WTC11 (cell line): ENCODE measurements around the gene ZBTB43. TPM values are rescaled to one million over a fixed set of nuclear protein-coding genes. Genes with fewer than 3 reads are reported as not detected.

Experiments used
- ATAC-seq: fragments of 200-7000 bp; cut with Tn5 transposase; 2 replicates; pipeline ENCODE4 v1.10.0; 2021; ENCODE audit warnings: mild to moderate bottlenecking, moderate library complexity
- CTCF ChIA-PET: fragments of 300-600 bp; sonication (Branson Sonifier 250); formaldehyde crosslinking; loops from one replicate; lab custom pipeline; 2021; ENCODE audit warnings: antibody characterized with exemption; lab: Charles Lee
- POLR2A ChIA-PET: fragments of 350-600 bp; sonication (Branson Sonifier 250); formaldehyde crosslinking; loops from one replicate; lab custom pipeline; 2021; ENCODE audit warnings: antibody characterized with exemption; lab: Charles Lee
- DNase-seq: peaks from one replicate; pipeline ENCODE4 v3.0.0; 2021; ENCODE audit warnings: low spot score
- H3K27ac Mint-ChIP-seq: 2 replicates; pipeline ENCODE4 v1.8.0; 2021; ENCODE audit warnings: mixed read lengths
- H3K27me3 Mint-ChIP-seq: 2 replicates; pipeline ENCODE4 v1.8.0; 2021; ENCODE audit warnings: low read depth, mild to moderate bottlenecking, moderate library complexity, mixed read lengths
- H3K36me3 Mint-ChIP-seq: 2 replicates; pipeline ENCODE4 v1.8.0; 2021; ENCODE audit warnings: mixed read lengths
- H3K4me1 Mint-ChIP-seq: 2 replicates; pipeline ENCODE4 v1.8.0; 2022; ENCODE audit warnings: mixed read lengths
- H3K4me3 Mint-ChIP-seq: 2 replicates; pipeline ENCODE4 v1.8.0; 2021; ENCODE audit warnings: mild to moderate bottlenecking, moderate library complexity, mixed read lengths
- H3K9me3 Mint-ChIP-seq: 2 replicates; pipeline ENCODE4 v1.8.0; 2021; ENCODE audit warnings: mixed read lengths
- JAZF1 ChIP-seq: fragments of 250-450 bp; sonication (Bioruptor Pico); IDR thresholded peaks from 2 replicates; pipeline ENCODE4 v1.9.0; 2021; ENCODE audit warnings: moderate library complexity, mild to moderate bottlenecking, inconsistent platforms
- MYBL2 ChIP-seq: sonication (generic); formaldehyde crosslinking; IDR thresholded peaks from 2 replicates; pipeline ENCODE4 v1.8.1; 2023; ENCODE audit warnings: mild to moderate bottlenecking, moderate library complexity, missing genetic modification reagents
- RORB ChIP-seq: fragments of 250-450 bp; sonication (Bioruptor Pico); IDR thresholded peaks from 2 replicates; pipeline ENCODE4 v1.9.0; 2021; ENCODE audit warnings: mild to moderate bottlenecking
- TEAD1 ChIP-seq: sonication (generic); formaldehyde crosslinking; IDR thresholded peaks from 2 replicates; pipeline ENCODE4 v1.8.0; 2022; ENCODE audit warnings: mild to moderate bottlenecking, missing genetic modification reagents
- ZNF121 ChIP-seq: sonication (generic); formaldehyde crosslinking; IDR thresholded peaks from 2 replicates; pipeline ENCODE4 v1.8.0; 2023; ENCODE audit warnings: missing genetic modification reagents
- ZNF138 ChIP-seq: sonication (generic); formaldehyde crosslinking; conservative IDR thresholded peaks from 2 replicates; pipeline ENCODE4 v1.8.1; 2022; ENCODE audit warnings: mild to moderate bottlenecking, moderate library complexity, missing genetic modification reagents
- ZNF423 ChIP-seq: fragments of 250-450 bp; sonication (Bioruptor Pico); IDR thresholded peaks from 2 replicates; pipeline ENCODE4 v2.1.2; 2022; ENCODE audit warnings: mild to moderate bottlenecking, moderate library complexity
- total RNA-seq: library from RNA; stranded (reverse); gene quantifications from 3 replicates; pipeline ENCODE4 v1.2.3, GENCODE V29; 2021
- TF ChIP-seq, protein P1 (sequence below): fragments of 250-450 bp; sonication (Bioruptor Pico); conservative IDR thresholded peaks from 2 replicates; pipeline ENCODE4 v1.9.0; 2021; ENCODE audit warnings: mild to moderate bottlenecking
- TF ChIP-seq, protein P2 (sequence below): sonication (generic); formaldehyde crosslinking; IDR thresholded peaks from 2 replicates; pipeline ENCODE4 v1.8.1; 2023; ENCODE audit warnings: mild to moderate bottlenecking, missing genetic modification reagents, moderate library complexity
- TF ChIP-seq, protein P3 (sequence below): sonication (generic); formaldehyde crosslinking; IDR thresholded peaks from 2 replicates; pipeline ENCODE4 v1.8.1; 2022; ENCODE audit warnings: low read depth, missing genetic modification reagents, borderline replicate concordance
- TF ChIP-seq, protein P4 (sequence below): fragments of 250-450 bp; sonication (Bioruptor Pico); IDR thresholded peaks from 2 replicates; pipeline ENCODE4 v1.9.0; 2021; ENCODE audit warnings: mild to moderate bottlenecking
- TF ChIP-seq, protein P5 (sequence below): sonication (generic); formaldehyde crosslinking; IDR thresholded peaks from 2 replicates; pipeline ENCODE4 v1.8.1; 2022; ENCODE audit warnings: mild to moderate bottlenecking, missing genetic modification reagents, moderate library complexity, borderline replicate concordance
- TF ChIP-seq, protein P6 (sequence below): sonication (generic); formaldehyde crosslinking; IDR thresholded peaks from 2 replicates; pipeline ENCODE4 v1.8.1; 2023; ENCODE audit warnings: mild to moderate bottlenecking, moderate library complexity, missing genetic modification reagents

The ZBTB43 gene
- total RNA-seq, 1 experiment from 2014 or later: 23.8 TPM

DNA sequence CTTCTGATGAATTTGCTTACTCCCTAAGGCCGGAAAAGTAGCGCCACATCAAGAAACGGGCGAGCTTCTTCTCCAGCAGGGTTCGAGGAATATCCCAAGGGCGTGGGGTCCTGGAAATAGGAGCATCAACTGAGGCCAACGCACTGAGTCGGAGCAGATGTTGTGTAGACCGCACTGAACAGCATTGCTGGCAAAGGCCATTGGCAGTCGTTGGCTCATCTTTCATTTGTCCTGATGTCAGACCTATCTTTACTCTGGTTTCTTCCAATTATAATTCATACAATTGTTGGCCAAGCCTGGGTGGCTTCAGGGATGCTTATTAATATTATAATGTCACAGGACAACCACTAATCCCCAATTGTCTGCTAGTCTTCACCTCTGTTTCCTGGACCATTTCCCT lies 82.1 kb downstream of the ZBTB43 start:
- no peak overlapping the region for H3K4me3 Mint-ChIP-seq
- ATAC-seq: no peak
- no peak for DNase-seq
- POLR2A ChIA-PET: no interaction called here
- TF ChIP-seq ZNF138 (CRISPR knock-in tag) (no peak), ZNF423 (CRISPR knock-in tag) (no peak), RORB (no peak), TEAD1 (CRISPR knock-in tag) (no peak), MYBL2 (CRISPR knock-in tag) (no peak), JAZF1 (CRISPR knock-in tag) (no peak), ZNF121 (no peak)
- TF ChIP-seq, protein P1, sequence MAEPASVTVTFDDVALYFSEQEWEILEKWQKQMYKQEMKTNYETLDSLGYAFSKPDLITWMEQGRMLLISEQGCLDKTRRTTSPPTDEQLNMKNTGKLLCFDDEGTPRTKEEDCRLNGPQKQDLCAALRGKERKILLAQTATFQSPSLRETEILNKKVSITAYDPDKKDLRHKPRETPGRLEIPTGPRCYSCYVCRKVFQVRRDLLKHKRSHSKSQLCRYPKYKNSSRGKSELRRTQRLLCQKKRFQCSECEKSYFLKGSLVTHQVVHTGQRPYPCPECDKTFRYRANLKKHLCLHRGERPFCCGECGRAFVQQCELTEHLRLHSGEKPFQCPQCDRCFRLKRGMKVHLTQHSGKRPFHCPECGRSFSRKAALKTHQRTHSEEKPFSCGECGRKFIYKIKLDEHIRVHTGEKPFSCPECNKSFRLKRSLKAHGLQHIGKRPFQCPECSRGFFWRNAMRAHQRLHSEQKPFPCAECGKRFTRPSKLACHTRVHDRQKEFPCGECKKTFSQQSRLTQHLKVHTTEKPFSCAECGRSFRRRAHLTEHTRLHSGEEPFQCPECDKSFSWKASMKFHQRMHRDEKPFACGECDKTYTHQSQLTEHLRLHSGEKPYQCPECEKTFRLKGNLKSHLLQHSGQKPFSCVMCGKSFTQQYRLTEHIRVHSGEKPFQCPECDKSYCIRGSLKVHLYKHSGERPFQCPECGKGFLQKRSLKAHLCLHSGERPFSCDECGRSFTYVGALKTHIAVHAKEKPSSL (CRISPR knock-in tag): no peak
- TF ChIP-seq, protein P2, sequence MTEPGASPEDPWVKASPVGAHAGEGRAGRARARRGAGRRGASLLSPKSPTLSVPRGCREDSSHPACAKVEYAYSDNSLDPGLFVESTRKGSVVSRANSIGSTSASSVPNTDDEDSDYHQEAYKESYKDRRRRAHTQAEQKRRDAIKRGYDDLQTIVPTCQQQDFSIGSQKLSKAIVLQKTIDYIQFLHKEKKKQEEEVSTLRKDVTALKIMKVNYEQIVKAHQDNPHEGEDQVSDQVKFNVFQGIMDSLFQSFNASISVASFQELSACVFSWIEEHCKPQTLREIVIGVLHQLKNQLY (CRISPR knock-in tag): no peak
- TF ChIP-seq, protein P3, sequence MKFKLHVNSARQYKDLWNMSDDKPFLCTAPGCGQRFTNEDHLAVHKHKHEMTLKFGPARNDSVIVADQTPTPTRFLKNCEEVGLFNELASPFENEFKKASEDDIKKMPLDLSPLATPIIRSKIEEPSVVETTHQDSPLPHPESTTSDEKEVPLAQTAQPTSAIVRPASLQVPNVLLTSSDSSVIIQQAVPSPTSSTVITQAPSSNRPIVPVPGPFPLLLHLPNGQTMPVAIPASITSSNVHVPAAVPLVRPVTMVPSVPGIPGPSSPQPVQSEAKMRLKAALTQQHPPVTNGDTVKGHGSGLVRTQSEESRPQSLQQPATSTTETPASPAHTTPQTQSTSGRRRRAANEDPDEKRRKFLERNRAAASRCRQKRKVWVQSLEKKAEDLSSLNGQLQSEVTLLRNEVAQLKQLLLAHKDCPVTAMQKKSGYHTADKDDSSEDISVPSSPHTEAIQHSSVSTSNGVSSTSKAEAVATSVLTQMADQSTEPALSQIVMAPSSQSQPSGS (CRISPR knock-in tag): no peak
- TF ChIP-seq, protein P4, sequence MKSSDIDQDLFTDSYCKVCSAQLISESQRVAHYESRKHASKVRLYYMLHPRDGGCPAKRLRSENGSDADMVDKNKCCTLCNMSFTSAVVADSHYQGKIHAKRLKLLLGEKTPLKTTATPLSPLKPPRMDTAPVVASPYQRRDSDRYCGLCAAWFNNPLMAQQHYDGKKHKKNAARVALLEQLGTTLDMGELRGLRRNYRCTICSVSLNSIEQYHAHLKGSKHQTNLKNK (CRISPR knock-in tag): no peak
- TF ChIP-seq, protein P5, sequence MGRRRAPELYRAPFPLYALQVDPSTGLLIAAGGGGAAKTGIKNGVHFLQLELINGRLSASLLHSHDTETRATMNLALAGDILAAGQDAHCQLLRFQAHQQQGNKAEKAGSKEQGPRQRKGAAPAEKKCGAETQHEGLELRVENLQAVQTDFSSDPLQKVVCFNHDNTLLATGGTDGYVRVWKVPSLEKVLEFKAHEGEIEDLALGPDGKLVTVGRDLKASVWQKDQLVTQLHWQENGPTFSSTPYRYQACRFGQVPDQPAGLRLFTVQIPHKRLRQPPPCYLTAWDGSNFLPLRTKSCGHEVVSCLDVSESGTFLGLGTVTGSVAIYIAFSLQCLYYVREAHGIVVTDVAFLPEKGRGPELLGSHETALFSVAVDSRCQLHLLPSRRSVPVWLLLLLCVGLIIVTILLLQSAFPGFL (CRISPR knock-in tag): no peak
- TF ChIP-seq, protein P6, sequence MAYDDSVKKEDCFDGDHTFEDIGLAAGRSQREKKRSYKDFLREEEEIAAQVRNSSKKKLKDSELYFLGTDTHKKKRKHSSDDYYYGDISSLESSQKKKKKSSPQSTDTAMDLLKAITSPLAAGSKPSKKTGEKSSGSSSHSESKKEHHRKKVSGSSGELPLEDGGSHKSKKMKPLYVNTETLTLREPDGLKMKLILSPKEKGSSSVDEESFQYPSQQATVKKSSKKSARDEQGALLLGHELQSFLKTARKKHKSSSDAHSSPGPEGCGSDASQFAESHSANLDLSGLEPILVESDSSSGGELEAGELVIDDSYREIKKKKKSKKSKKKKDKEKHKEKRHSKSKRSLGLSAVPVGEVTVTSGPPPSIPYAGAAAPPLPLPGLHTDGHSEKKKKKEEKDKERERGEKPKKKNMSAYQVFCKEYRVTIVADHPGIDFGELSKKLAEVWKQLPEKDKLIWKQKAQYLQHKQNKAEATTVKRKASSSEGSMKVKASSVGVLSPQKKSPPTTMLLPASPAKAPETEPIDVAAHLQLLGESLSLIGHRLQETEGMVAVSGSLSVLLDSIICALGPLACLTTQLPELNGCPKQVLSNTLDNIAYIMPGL (CRISPR knock-in tag): no peak
- no peak overlapping the region for H3K27ac Mint-ChIP-seq
- no peaks in the 10 kb centered on the region for H3K9me3 Mint-ChIP-seq
- CTCF ChIA-PET: interaction anchor here (0.7 to 1.3 kb wide), 5 partner anchors 26 to 105 kb away, joined by 3 to 4 read pairs (median 3); partner anchors contain the start of gene ZBTB34
- H3K36me3 Mint-ChIP-seq: no peaks in the 10 kb centered on the region; the same call in 1 of the 2 replicates
- H3K27me3 Mint-ChIP-seq: no peaks in the 10 kb centered on the region
- peaks cover 29% of the 10 kb centered on the region for H3K4me1 Mint-ChIP-seq

Other genes starting within 250 kb of the ZBTB43 start
- gene LMX1B, start 191.1 kb upstream of the ZBTB43 start, total RNA-seq: 4.6 to 12.4 TPM (median 5.1 TPM) in 3 replicates
- gene ZBTB34, start 55.6 kb downstream of the ZBTB43 start, total RNA-seq: 15.9 to 18.4 TPM (median 16.9 TPM) in 3 replicates
- 26.1 to 28.5 TPM (median 27.4 TPM) in 3 replicates for gene RALGPS1, start 109.7 kb downstream of the ZBTB43 start, total RNA-seq